ENCODE results near the gene DCK.

DCK gene

GRCh38 chr4:71063711-71064110 is 70.3 kb downstream of the DCK start:
- Histone ChIP-seq H3K4me1 (ENCODE audit: control insufficient read depth in 1 of 2, insufficient read depth in 1 of 2, low read depth in 1 of 2, low read length in 1 of 2) (no peaks in the 10 kb centered on the region), H3K9me3 (no peaks in the 10 kb centered on the region), H3K4me3 (ENCODE audit: low read depth in 1 of 2, low read length in 1 of 2) (no peak overlapping the region), H3K27me3 (peaks cover 4% of the 10 kb centered on the region), H3K36me3 (no peaks in the 10 kb centered on the region), H3K27ac (no peak overlapping the region)
- no peak for TF ChIP-seq CTCF (IDR thresholded peaks at IDR 0.05)

- H3K4me1 ChIP-seq (ENCODE audit: control insufficient read depth in 1 of 2, insufficient read depth in 1 of 2, low read depth in 1 of 2, low read length in 1 of 2): no peaks in the 10 kb centered on the region
- TF ChIP-seq CTCF (IDR thresholded peaks at IDR 0.05): no peak
- no peak overlapping the region for H3K27ac ChIP-seq
- H3K27me3 ChIP-seq: peaks cover 4% of the 10 kb centered on the region
- H3K9me3 ChIP-seq: no peaks in the 10 kb centered on the region
- no peak overlapping the region for H3K4me3 ChIP-seq (ENCODE audit: low read depth in 1 of 2, low read length in 1 of 2)
- H3K36me3 ChIP-seq: no peaks in the 10 kb centered on the region
Observed at GRCh38 chr4:71064521-71064920, 71.1 kb downstream of the DCK start.

DNA sequence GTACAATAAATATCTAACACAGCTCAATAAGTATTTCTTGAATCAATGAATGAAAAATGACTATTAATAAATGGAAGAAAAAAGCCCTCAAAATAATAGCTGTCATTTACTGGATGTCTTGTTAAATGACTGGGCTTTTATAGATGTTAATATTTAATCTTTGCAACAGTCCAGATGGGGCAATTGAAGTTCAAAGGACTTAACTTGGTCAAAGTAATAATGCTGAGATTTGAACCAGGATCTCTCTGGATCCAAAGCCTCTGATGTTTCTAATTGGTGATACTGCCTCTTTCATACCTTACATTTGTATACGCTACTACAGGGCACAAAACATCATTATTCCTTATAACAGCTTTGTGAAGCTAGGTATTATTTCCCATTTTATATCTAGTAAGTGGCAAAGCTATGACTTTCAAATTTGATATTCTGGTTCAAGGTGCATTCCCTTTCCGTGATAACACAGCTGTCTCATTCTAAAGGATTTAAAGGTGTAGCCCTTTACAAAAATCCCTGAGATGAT is 72.6 kb downstream of the DCK start:
- Histone ChIP-seq H3K9me3 (no peaks in the 10 kb centered on the region), H3K4me3 (ENCODE audit: low read depth in 1 of 2, low read length in 1 of 2) (no peak overlapping the region), H3K27me3 (peaks cover 4% of the 10 kb centered on the region), H3K27ac (no peak overlapping the region), H3K4me1 (ENCODE audit: control insufficient read depth in 1 of 2, insufficient read depth in 1 of 2, low read depth in 1 of 2, low read length in 1 of 2) (no peaks in the 10 kb centered on the region), H3K36me3 (no peaks in the 10 kb centered on the region)
- no peak for TF ChIP-seq CTCF (IDR thresholded peaks at IDR 0.05)

DNA sequence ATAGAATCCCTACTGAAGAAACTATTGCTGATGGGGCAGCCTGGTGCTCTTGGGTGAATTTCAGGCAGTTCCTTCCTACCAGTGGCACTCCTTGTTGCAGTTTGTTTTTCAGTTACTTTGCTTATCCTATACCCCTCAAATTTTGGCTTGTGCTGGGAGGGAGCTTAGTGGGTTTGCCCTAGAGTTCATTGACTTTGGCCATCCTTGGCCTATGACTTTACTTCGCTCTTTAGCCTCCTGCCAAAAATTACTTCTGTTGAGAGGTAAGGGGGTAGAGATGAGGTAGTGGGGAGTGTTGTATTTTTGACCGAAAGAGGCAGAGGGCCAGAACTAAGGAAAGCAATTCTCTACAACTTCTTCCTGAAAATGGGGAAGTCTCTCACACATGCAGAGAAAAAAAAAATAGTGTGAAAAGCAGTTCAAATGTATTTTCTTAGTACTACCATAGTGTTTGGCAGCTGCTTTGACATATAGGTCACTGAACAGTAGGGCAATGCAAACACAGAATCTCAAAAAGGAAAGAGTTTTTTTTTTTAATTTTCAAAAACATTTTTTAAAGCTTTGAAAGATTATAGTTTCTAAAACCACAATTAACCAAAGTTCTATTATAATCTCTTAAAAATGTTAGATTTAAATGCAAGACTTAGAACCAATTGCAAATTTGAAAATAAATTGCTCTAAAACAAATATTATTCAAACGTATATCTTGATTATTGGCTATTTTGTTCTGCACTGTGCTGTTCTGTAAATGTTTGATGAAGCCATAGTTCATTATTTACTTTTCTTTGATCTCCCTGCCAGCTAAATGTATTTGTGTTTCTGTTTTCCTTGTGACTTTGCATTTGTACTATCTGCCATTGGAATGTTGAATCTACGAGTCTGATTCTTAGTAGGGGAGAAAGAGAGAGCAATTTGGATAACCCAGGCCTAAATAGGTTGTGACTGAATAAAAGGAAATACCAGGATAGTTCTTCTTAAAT is 73.6 kb downstream of the DCK start:
- Histone ChIP-seq H3K36me3 (no peaks in the 10 kb centered on the region), H3K4me3 (ENCODE audit: low read depth in 1 of 2, low read length in 1 of 2) (no peak overlapping the region), H3K9me3 (no peaks in the 10 kb centered on the region), H3K27me3 (peaks cover under 1% of the 10 kb centered on the region), H3K4me1 (ENCODE audit: control insufficient read depth in 1 of 2, insufficient read depth in 1 of 2, low read depth in 1 of 2, low read length in 1 of 2) (no peaks in the 10 kb centered on the region), H3K27ac (no peak overlapping the region)
- TF ChIP-seq CTCF (IDR thresholded peaks at IDR 0.05): no peak

- Histone ChIP-seq H3K4me1 (ENCODE audit: control insufficient read depth in 1 of 2, insufficient read depth in 1 of 2, low read depth in 1 of 2, low read length in 1 of 2) (no peaks in the 10 kb centered on the region), H3K4me3 (ENCODE audit: low read depth in 1 of 2, low read length in 1 of 2) (no peak overlapping the region), H3K27me3 (no peaks in the 10 kb centered on the region), H3K27ac (no peak overlapping the region), H3K9me3 (no peaks in the 10 kb centered on the region), H3K36me3 (no peaks in the 10 kb centered on the region)
- no peak for TF ChIP-seq CTCF (IDR thresholded peaks at IDR 0.05)
Observed at GRCh38 chr4:71069063-71069462, 75.6 kb downstream of the DCK start.
